ENCODE measurements around the gene DNAJB2. TPM values are rescaled to one million over a fixed set of nuclear protein-coding genes. Genes with fewer than 3 reads are reported as not detected.

The DNAJB2 gene
- total RNA-seq, 1 experiment from 2014 or later = 36.2 TPM

DNA sequence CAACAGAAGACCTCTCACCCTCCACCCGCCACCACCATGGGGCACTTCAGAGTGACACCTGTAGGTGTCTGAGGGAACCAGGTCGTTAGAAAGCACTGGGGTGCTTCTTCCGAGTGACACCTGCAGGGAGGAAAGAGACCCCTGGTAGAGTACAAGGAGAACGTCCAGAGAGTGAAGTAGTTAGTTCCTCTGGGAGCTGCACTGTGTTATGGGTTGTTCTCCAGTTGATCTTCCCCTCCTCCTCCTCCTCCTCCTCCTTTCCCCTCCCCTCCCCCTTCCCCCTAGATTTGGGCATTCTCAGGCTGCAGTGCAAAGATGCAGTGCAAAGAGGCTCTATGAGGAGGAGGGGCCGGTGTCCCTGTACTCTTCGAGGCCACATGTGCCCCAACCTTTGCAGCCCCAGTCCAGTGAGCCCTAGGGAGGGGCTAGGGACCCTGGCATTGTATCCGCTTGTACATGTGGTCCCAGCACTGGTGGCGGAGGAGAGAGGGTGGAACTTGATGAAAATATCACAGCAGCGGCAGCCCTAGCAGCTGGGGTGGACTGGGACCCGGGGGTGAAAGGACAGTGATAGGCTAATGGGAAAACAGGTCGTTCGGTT is 850 bp downstream of the DNAJB2 start:
- ATAC-seq (no peak), DNase-seq (ENCODE audit: low read depth, low spot score) (no peak)
- Histone ChIP-seq H3K27ac (ENCODE audit: low read depth, low read length) (peak overlapping the region; percentile 82), H3K79me2 (ENCODE audit: insufficient read depth, low read length) (no peaks in the 10 kb centered on the region), H3K9ac (ENCODE audit: low read length) (peak overlapping the region; percentile 71), H3K27me3 (ENCODE audit: insufficient read depth, low read length) (no peaks in the 10 kb centered on the region), H3K9me3 (ENCODE audit: control insufficient read depth in 1 of 2, insufficient read depth in 1 of 2, low read depth in 1 of 2, low read length in 2 of 2) (no peaks in the 10 kb centered on the region), H2AFZ (ENCODE audit: low read depth, low read length, poor library complexity, severe bottlenecking) (no peak overlapping the region), H4K20me1 (ENCODE audit: insufficient read depth) (no peaks in the 10 kb centered on the region), H3K4me1 (ENCODE audit: control insufficient read depth in 1 of 2, insufficient read depth in 2 of 2, low read length in 2 of 2) (peaks cover 23 to 44% of the 10 kb centered on the region in 2 experiments), H3K9me2 (ENCODE audit: insufficient read depth) (no peaks in the 10 kb centered on the region), H3K4me3 (replicated peaks in 1 of 2; ENCODE audit: low read depth in 1 of 2, low read length in 2 of 2) (peak overlapping the region; percentile 59 to 65), H3K36me3 (ENCODE audit: control insufficient read depth in 1 of 2, insufficient read depth in 2 of 2, low read length in 2 of 2) (no peaks in the 10 kb centered on the region), H3K4me2 (ENCODE audit: low read length) (peak overlapping the region; percentile 86)
- no peak for TF ChIP-seq ELF1 (IDR thresholded peaks at IDR 0.05; ENCODE audit: borderline replicate concordance, low read depth)
- no peak for TF ChIP-seq EZH2 (IDR thresholded peaks at IDR 0.05)
- no peak for TF ChIP-seq SP1 (IDR thresholded peaks at IDR 0.05; ENCODE audit: low read depth)
- TF ChIP-seq, protein P1, sequence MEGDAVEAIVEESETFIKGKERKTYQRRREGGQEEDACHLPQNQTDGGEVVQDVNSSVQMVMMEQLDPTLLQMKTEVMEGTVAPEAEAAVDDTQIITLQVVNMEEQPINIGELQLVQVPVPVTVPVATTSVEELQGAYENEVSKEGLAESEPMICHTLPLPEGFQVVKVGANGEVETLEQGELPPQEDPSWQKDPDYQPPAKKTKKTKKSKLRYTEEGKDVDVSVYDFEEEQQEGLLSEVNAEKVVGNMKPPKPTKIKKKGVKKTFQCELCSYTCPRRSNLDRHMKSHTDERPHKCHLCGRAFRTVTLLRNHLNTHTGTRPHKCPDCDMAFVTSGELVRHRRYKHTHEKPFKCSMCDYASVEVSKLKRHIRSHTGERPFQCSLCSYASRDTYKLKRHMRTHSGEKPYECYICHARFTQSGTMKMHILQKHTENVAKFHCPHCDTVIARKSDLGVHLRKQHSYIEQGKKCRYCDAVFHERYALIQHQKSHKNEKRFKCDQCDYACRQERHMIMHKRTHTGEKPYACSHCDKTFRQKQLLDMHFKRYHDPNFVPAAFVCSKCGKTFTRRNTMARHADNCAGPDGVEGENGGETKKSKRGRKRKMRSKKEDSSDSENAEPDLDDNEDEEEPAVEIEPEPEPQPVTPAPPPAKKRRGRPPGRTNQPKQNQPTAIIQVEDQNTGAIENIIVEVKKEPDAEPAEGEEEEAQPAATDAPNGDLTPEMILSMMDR (IDR thresholded peaks at IDR 0.05 in 2 of 3, conservative IDR thresholded peaks at IDR 0.05 in 1 of 3; ENCODE audit: borderline replicate concordance in 1 of 3, insufficient read depth in 1 of 3, low read depth in 2 of 3, low read length in 2 of 3) = peak in 1 of 3 experiments; percentile 1; a peak in 1 of 6 replicates
- TF ChIP-seq, protein P2, sequence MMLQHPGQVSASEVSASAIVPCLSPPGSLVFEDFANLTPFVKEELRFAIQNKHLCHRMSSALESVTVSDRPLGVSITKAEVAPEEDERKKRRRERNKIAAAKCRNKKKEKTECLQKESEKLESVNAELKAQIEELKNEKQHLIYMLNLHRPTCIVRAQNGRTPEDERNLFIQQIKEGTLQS (IDR thresholded peaks at IDR 0.05) = no peak
- TF ChIP-seq YY1 (IDR thresholded peaks at IDR 0.05; ENCODE audit: extremely low read depth, insufficient replicate concordance, low read depth, low read length) = no peak
- intact Hi-C loops (cut with micrococcal nuclease) = loop anchor here (1.0 kb wide), 1 partner anchor 14 kb away; no protein-coding TSS in a partner anchor
- ChIA-PET RAD21 (ENCODE audit: low non-redundant PET in 1 of 2, low total read pairs in 2 of 2, uncharacterized antibody in 2 of 2, unreplicated experiment in 2 of 2) (no interaction called here), POLR2A (interaction anchor here (1.2 kb wide), 1 partner anchor 11 kb away, joined by 5 read pairs; no protein-coding TSS in a partner anchor), CTCF (interaction anchor here (0.8 to 4.3 kb wide), 3 partner anchors 11 to 18 kb away, joined by 3 to 71 read pairs (median 3); no protein-coding TSS in a partner anchor)
- BruUV-seq (replicated peaks) = no TSS peak
